Activated CD4-positive, alpha-beta T cell treated with anti-CD3 and anti-CD28 coated beads, Interleukin-2, amount 10 ng/mL, durations not matched to agents 7 days and 5 days (primary cell): ENCODE data around the gene CCL22. TPM values are rescaled to one million over a fixed set of nuclear protein-coding genes. Genes with fewer than 3 reads are reported as not detected.

Experiments
- CTCF ChIA-PET: fragments of 350-600 bp; sonication (Branson Sonifier 250); formaldehyde crosslinking; loops from one replicate; lab custom pipeline; 2021; ENCODE audit warnings: antibody characterized with exemption; lab: Charles Lee
- POLR2A ChIA-PET: fragments of 350-600 bp; sonication (Branson Sonifier 250); formaldehyde crosslinking; loops from one replicate; lab custom pipeline; 2021; ENCODE audit warnings: antibody characterized with exemption; lab: Charles Lee
- DNase-seq: peaks from one replicate; pipeline ENCODE4 v3.0.0-alpha.2; 2020
- H3K27ac Mint-ChIP-seq: one replicate; pipeline ENCODE4 v1.8.0; 2021; ENCODE audit warnings: mild to moderate bottlenecking, moderate library complexity, mixed read lengths
- H3K27me3 Mint-ChIP-seq: one replicate; pipeline ENCODE4 v1.8.0; 2021; ENCODE audit warnings: mixed read lengths
- H3K36me3 Mint-ChIP-seq: one replicate; pipeline ENCODE4 v1.8.0; 2021; ENCODE audit warnings: low read depth, mixed read lengths
- H3K4me1 Mint-ChIP-seq: one replicate; pipeline ENCODE4 v1.8.0; 2021; ENCODE audit warnings: mixed read lengths
- H3K4me3 Mint-ChIP-seq: one replicate; pipeline ENCODE4 v1.8.0; 2021; ENCODE audit warnings: mild to moderate bottlenecking, moderate library complexity, mixed read lengths
- H3K9me3 Mint-ChIP-seq: one replicate; pipeline ENCODE4 v1.8.0; 2021; ENCODE audit warnings: mixed read lengths
- total RNA-seq, 2 experiments: library from RNA; stranded (reverse); gene quantifications; one replicate each; pipeline ENCODE4 v1.2.3, GENCODE V29; 2021

Gene CCL22
- total RNA-seq, 2 experiments from 2014 or later, result 0.50 to 0.74 TPM

GRCh38 chr16:57411362-57411976 lies 52.9 kb downstream of the CCL22 start:
- Mint-ChIP-seq H3K4me3 (no peak overlapping the region), H3K27ac (no peak overlapping the region), H3K4me1 (no peaks in the 10 kb centered on the region), H3K9me3 (no peaks in the 10 kb centered on the region), H3K36me3 (no peaks in the 10 kb centered on the region), H3K27me3 (no peaks in the 10 kb centered on the region)
- DNase-seq, result no peak
- CTCF ChIA-PET, result interaction anchor here (1.4 kb wide), 1 partner anchor 10 kb away, joined by 3 read pairs; no protein-coding TSS in a partner anchor
- POLR2A ChIA-PET, result no interaction called here

GRCh38 chr16:57412584-57412983 lies 54.0 kb downstream of the CCL22 start:
- ChIA-PET POLR2A (no interaction called here), CTCF (interaction anchor here (1.2 to 3.7 kb wide), 2 partner anchors 26 to 111 kb away, joined by 3 to 16 read pairs; no protein-coding TSS in a partner anchor)
- no peak overlapping the region for H3K4me3 Mint-ChIP-seq
- H3K36me3 Mint-ChIP-seq, result no peaks in the 10 kb centered on the region
- DNase-seq, result no peak
- no peaks in the 10 kb centered on the region for H3K9me3 Mint-ChIP-seq
- H3K4me1 Mint-ChIP-seq, result peaks cover 6% of the 10 kb centered on the region
- no peak overlapping the region for H3K27ac Mint-ChIP-seq
- H3K27me3 Mint-ChIP-seq, result no peaks in the 10 kb centered on the region

GRCh38 chr16:57413301-57413730 lies 54.7 kb downstream of the CCL22 start:
- ChIA-PET POLR2A (interaction anchor here (0.6 to 1.0 kb wide), 2 partner anchors 99 to 160 kb away, joined by 3 to 4 read pairs; no protein-coding TSS in a partner anchor), CTCF (interaction anchor here (1.2 to 3.7 kb wide), 3 partner anchors 27 to 112 kb away, joined by 3 to 16 read pairs (median 4); no protein-coding TSS in a partner anchor)
- H3K4me3 Mint-ChIP-seq, result no peak overlapping the region
- no peak for DNase-seq
- H3K9me3 Mint-ChIP-seq, result no peaks in the 10 kb centered on the region
- no peak overlapping the region for H3K27ac Mint-ChIP-seq
- no peaks in the 10 kb centered on the region for H3K36me3 Mint-ChIP-seq
- peaks cover 10% of the 10 kb centered on the region for H3K4me1 Mint-ChIP-seq
- H3K27me3 Mint-ChIP-seq, result no peaks in the 10 kb centered on the region

GRCh38 chr16:57413733-57414132 lies 55.1 kb downstream of the CCL22 start:
- ChIA-PET POLR2A (interaction anchor here (1.0 kb wide), 1 partner anchor 99 kb away, joined by 4 read pairs; no protein-coding TSS in a partner anchor), CTCF (interaction anchor here (1.2 to 3.7 kb wide), 3 partner anchors 28 to 112 kb away, joined by 3 to 16 read pairs (median 4); no protein-coding TSS in a partner anchor)
- Mint-ChIP-seq H3K27me3 (no peaks in the 10 kb centered on the region), H3K4me3 (no peak overlapping the region), H3K4me1 (peaks cover 13% of the 10 kb centered on the region), H3K36me3 (no peaks in the 10 kb centered on the region), H3K27ac (no peak overlapping the region), H3K9me3 (no peaks in the 10 kb centered on the region)
- no peak for DNase-seq

Other genes starting within 250 kb of the CCL22 start
- 100 to 1,000 TPM; 115 to 137 TPM for gene PSME3IP1, start 172.7 kb upstream of the CCL22 start, total RNA-seq
- 10 to 100 TPM; 32.2 to 34.2 TPM for gene RSPRY1, start 172.5 kb upstream of the CCL22 start, total RNA-seq
- 10 to 100 TPM; 35.0 to 36.7 TPM for gene ARL2BP, start 113.5 kb upstream of the CCL22 start, total RNA-seq
- gene PLLP, start 74.1 kb upstream of the CCL22 start, total RNA-seq, result under 1 TPM; 0.40 to 0.55 TPM
- not detected for gene CX3CL1, start 13.7 kb downstream of the CCL22 start, total RNA-seq
- gene CCL17, start 46.0 kb downstream of the CCL22 start, total RNA-seq, result under 1 TPM; 0.40 to 0.42 TPM
- 10 to 100 TPM; 45.8 to 61.8 TPM for gene CIAPIN1, start 88.6 kb downstream of the CCL22 start, total RNA-seq
- 10 to 100 TPM; 39.8 to 41.1 TPM for gene COQ9, start 88.7 kb downstream of the CCL22 start, total RNA-seq
- 10 to 100 TPM; 54.0 to 55.0 TPM for gene POLR2C, start 103.9 kb downstream of the CCL22 start, total RNA-seq
- 1 to 10 TPM; 2.3 to 2.7 TPM for gene DOK4, start 127.7 kb downstream of the CCL22 start, total RNA-seq
- 10 to 100 TPM in 1 of 2 experiments, 1 to 10 TPM in 1; 8.1 to 10.5 TPM for gene CCDC102A, start 177.8 kb downstream of the CCL22 start, total RNA-seq
- 1 to 10 TPM; 5.9 to 6.6 TPM for gene ADGRG5, start 183.9 kb downstream of the CCL22 start, total RNA-seq